HG02885 (cell line): ENCODE results near the gene MKX.
"Not testable (repeated sequence)": the region's sequence is repeated elsewhere in the genome, so short reads cannot be mapped to it uniquely, and the experiment has no call there.

Experiments used
- ATAC-seq: cut with Tn5 transposase; IDR thresholded peaks from one replicate; pipeline ENCODE4 v1.9.1; 2021; ENCODE audit warnings: mild to moderate bottlenecking; ENCODE audit not compliant: unreplicated experiment, poor library complexity

The MKX gene

GRCh38 chr10:27698961-27699360 is 46.7 kb downstream of the MKX start:
- ATAC-seq, result no peak

GRCh38 chr10:27696466-27696865 is 49.2 kb downstream of the MKX start:
- no peak for ATAC-seq

GRCh38 chr10:27695706-27696105 is 49.9 kb downstream of the MKX start:
- no peak for ATAC-seq

- ATAC-seq, result no peak
Observed at GRCh38 chr10:27695088-27695487, 50.5 kb downstream of the MKX start.

GRCh38 chr10:27692663-27693062 is 53.0 kb downstream of the MKX start:
- ATAC-seq, result no peak

- ATAC-seq, result no peak
Observed at GRCh38 chr10:27688991-27689390, 56.6 kb downstream of the MKX start.

GRCh38 chr10:27688276-27688675 is 57.3 kb downstream of the MKX start:
- no peak for ATAC-seq

GRCh38 chr10:27687743-27688142 is 57.9 kb downstream of the MKX start:
- ATAC-seq, result no peak

GRCh38 chr10:27687326-27687725 is 58.3 kb downstream of the MKX start:
- ATAC-seq, result no peak

GRCh38 chr10:27685681-27686080 is 59.9 kb downstream of the MKX start:
- no peak for ATAC-seq

- no peak for ATAC-seq
Observed at GRCh38 chr10:27683226-27683625, 62.4 kb downstream of the MKX start.

- ATAC-seq, result not testable (repeated sequence)
Observed at GRCh38 chr10:27681795-27682194, 63.8 kb downstream of the MKX start.

GRCh38 chr10:27680691-27681605 is 64.7 kb downstream of the MKX start:
- ATAC-seq, result no peak

GRCh38 chr10:27680006-27680557 is 65.5 kb downstream of the MKX start:
- no peak for ATAC-seq

- ATAC-seq, result no peak
Observed at GRCh38 chr10:27679369-27679912, 66.2 kb downstream of the MKX start.

- no peak for ATAC-seq
Observed at GRCh38 chr10:27678166-27678565, 67.5 kb downstream of the MKX start.

- ATAC-seq, result no peak
Observed at GRCh38 chr10:27673065-27673464, 72.6 kb downstream of the MKX start.

GRCh38 chr10:27671821-27672220 is 73.8 kb downstream of the MKX start:
- no peak for ATAC-seq

- ATAC-seq, result no peak
Observed at GRCh38 chr10:27664461-27664860, 81.2 kb downstream of the MKX start.

- ATAC-seq, result no peak
Observed at GRCh38 chr10:27663621-27664020, 82.0 kb downstream of the MKX start.

GRCh38 chr10:27661514-27662286 is 83.9 kb downstream of the MKX start:
- no peak for ATAC-seq
